Middle frontal gyrus (tissue), 1 donor: ENCODE data around the gene EREG.

Source experiments
- DNase-seq: peaks from one replicate; pipeline ENCODE4 v3.0.0-alpha.2; 2015; ENCODE audit warnings: low spot score; ENCODE audit errors: extremely low spot score

Gene EREG

DNA sequence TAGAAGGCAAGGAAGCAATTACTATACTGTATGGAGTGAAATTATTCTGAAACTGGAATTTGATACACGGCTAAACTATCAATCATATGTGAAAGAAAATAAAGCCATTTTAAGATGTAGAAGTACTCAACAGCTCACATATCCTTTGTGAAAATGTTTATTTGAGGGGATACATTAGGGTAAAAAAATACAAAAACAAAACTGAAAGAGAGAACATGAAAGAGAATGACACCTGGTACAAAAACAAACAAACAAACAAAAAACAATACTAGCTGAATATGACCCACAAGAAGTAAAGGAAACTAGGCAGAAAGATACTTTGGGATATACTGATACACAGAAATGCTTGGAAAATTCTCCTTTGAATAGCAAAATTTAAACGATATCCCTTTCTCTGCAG lies 59.2 kb downstream of the EREG start:
- no peak for DNase-seq

GRCh38 chr4:74426101-74426500 lies 61.2 kb downstream of the EREG start:
- DNase-seq, result no peak

DNA sequence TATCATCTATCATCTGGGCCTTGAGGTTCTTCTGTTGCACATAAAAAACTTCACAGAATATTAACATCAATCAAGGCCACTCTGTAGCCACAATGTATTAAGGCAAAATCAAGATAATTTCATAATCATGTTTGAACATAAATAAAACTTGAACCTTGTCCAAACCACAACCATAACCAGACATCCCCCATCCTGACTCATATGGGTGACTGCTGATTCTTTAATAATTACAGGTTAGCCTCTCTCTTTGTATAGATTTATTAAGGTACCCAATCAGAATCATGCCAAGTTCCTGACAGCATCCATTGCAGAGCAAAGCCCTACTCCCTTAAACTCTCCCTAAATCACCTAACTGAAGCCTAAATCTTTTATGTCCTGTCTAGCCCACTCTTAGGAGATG lies 63.3 kb downstream of the EREG start:
- no peak for DNase-seq

DNA sequence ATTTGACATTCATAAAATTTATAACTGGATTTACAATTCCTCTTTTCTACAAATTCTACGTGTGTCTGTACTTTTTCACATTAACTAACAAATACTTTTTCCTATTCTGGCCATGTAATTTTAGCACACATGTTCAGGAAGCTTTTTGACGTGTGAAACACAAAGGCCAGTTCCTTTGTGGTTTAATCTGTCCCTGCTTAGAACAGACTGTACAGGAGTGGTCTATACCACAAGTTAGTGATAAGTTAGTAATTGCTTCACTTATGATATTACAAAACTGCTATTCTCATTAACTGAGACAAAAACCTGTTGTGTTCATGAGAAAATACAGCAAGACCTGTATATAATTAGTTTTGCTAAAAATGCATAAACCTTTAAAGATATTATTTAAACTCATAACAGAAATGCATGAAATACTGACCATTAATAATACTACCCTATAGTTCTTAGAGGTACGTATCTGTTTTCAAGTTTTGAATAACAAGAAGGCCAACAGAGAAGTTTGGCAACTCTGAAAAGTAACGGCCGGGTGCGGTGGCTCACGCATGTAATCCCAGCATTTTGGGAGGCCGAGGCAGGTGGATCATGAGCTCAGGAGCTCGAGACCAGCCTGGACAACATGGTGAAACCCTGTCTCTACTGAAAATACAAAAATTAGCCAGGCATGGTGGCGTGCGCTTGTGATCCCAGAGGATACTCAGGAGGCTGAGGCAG lies 66.3 kb downstream of the EREG start:
- no peak for DNase-seq

- no peak for DNase-seq
Measured at GRCh38 chr4:74433043-74433442, 68.1 kb downstream of the EREG start.

GRCh38 chr4:74433541-74434172 lies 68.7 kb downstream of the EREG start:
- DNase-seq, result no peak

DNA sequence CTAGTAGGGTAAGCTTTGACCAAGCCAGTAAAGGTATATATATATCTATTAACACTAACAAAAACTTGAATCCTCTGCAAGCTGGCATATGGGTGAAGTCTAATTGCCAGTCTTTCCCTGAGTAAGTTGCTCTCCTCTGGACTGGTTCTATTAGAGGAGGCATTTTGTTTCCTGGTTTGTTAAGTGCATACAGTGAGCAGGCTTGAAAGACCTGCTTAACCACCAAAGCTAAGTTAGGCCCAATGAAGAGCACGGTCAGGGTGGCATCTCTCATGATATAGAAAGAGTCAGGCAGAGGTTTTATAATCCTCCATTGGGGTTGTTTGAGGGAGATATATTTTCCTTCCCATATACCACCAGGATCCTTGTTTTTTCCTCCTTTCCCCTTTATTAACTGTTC lies 70.4 kb downstream of the EREG start:
- no peak for DNase-seq

DNA sequence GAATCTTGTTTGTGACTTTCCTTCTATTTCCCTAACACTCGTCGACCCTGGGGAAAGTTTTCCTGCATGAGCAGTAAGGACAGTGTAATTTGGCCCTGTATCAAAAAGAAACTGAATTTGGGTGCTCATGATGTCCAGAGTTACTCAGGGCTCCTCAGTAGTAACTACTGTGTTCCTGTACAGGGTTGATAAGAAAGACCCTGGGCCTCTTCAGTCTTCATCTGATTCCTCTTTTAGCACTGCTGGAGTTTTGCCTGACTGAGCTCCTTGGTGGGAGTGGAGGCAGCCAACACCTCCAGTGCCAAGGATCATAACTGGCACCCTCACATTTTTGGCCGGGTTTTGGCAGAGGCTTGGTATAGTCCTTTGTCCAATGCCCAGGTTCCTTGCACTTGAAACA lies 72.9 kb downstream of the EREG start:
- no peak for DNase-seq
